Esophagus muscularis mucosa (tissue), 4 donors: ENCODE measurements around the gene RHBDD2. TPM values are rescaled to one million over a fixed set of nuclear protein-coding genes. Genes with fewer than 3 reads are reported as not detected.
"Not testable (repeated sequence)": the region's sequence is repeated elsewhere in the genome, so short reads cannot be mapped to it uniquely, and the experiment has no call there.

Source experiments
- DNase-seq: peaks from one replicate; pipeline ENCODE4 v3.0.0-alpha.2; 2017; ENCODE audit errors: extremely low spot score
- H3K27ac ChIP-seq, 4 donors: fragments of 200-600 bp; sonication (generic); replicated peaks in 1 of 4; 1 replicate in 3 of 4; 2 replicates in 1 of 4; pipeline ENCODE4 v1.5.1; 2016 to 2019; ENCODE audit warnings: mild to moderate bottlenecking in 1 of 4
- H3K27me3 ChIP-seq, 4 donors: fragments of 200-600 bp; sonication (generic); one replicate each; pipeline versions ENCODE4 v1.5.1 to v1.6.0; 2016 to 2019
- H3K36me3 ChIP-seq, 4 donors: fragments of 200-600 bp; sonication (generic); one replicate each; pipeline ENCODE4 v1.5.1; 2016 to 2019
- H3K4me1 ChIP-seq, 4 donors: fragments of 200-600 bp; sonication (generic); one replicate each; pipeline ENCODE4 v1.5.1; 2016 to 2019
- H3K4me3 ChIP-seq, 4 donors: fragments of 200-600 bp; sonication (generic); 1 replicate in 2 of 4; 2 replicates in 2 of 4; pipeline ENCODE4 v1.5.1; 2016 to 2019; ENCODE audit warnings: mild to moderate bottlenecking in 4 of 4, moderate library complexity in 1 of 4
- H3K9me3 ChIP-seq, 4 donors: fragments of 200-600 bp; sonication (generic); 1 replicate in 3 of 4; 2 replicates in 1 of 4; pipeline ENCODE4 v1.5.1; 2016 to 2019
- EP300 ChIP-seq: sonication (generic); formaldehyde crosslinking; IDR thresholded peaks from one replicate; pipeline ENCODE4 v1.6.1; 2017; ENCODE audit warnings: antibody characterized with exemption
- POLR2A ChIP-seq: fragments of 450-650 bp; IDR thresholded peaks from one replicate; pipeline ENCODE4 v1.6.1; 2017; ENCODE audit warnings: antibody characterized with exemption, moderate library complexity, mild to moderate bottlenecking, low read depth
- POLR2AphosphoS5 ChIP-seq, 2 donors: sonication (generic); formaldehyde crosslinking; IDR thresholded peaks; one replicate each; pipeline ENCODE4 v1.6.1; 2017; ENCODE audit warnings: antibody characterized with exemption in 2 of 2
- whole genome bisulfite sequencing: methylation state at CpG from one replicate; pipeline ENCODE4 v1.1.5; 2018; 5-methylcytosine and 5-hydroxymethylcytosine counted together
- intact Hi-C: fragments of 100-400 bp; cut with DNase I; formaldehyde crosslinking; loops from one replicate; pipeline ENCODE4 v1.15.1; 2023
- total RNA-seq, 4 donors: library from RNA; depleted of rRNA; stranded (reverse); fragments of >200 nt; gene quantifications; one replicate each; pipeline versions ENCODE4 v1.1.0 to v1.2.1, GENCODE V29; 2016
- TF ChIP-seq, protein P1 (sequence below), 3 experiments: fragments of 200-600 bp in 2 of 3; fragments of 450-650 bp in 1 of 3; sonication (generic) in 2 of 3; IDR thresholded peaks; one replicate each; pipeline ENCODE4 v1.5.1; 2017 to 2019; ENCODE audit warnings: antibody characterized with exemption in 3 of 3, mild to moderate bottlenecking in 2 of 3, moderate library complexity in 1 of 3

RHBDD2 gene
- total RNA-seq, 4 donors from 2014 or later = 19.1 to 40.2 (median 32.6) TPM

DNA sequence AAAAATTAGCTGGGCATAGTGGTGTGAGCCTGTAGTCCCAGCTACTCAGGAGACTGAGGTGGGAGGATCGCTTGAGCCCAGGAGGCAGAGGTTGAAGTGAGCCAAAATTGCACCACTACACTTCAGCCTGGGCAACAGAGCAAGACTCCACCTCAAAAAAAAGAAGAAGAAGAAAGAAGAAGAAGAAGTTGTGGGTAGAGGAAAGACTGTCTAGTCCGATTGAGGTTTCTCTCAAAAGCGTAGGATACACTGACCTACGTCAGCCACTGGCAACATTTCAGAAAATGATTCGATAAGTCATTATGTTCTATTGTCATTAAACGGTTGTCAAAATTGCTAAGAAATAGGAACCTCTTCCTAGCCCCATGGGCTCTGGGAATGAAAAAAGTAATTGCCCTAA lies 22.3 kb upstream of the RHBDD2 start:
- Histone ChIP-seq H3K27ac (no peak overlapping the region), H3K27me3 (no peaks in the 10 kb centered on the region), H3K4me3 (no peak overlapping the region), H3K9me3 (no peaks in the 10 kb centered on the region), H3K36me3 (no peaks in the 10 kb centered on the region), H3K4me1 (no peaks in the 10 kb centered on the region)
- WGBS = 83% methylated on average over 6 of the region's 6 CpGs
- intact Hi-C loops = no loop called here
- DNase-seq = no peak
- TF ChIP-seq POLR2A (no peak), EP300 (no peak), POLR2AphosphoS5 (IDR thresholded peaks at IDR 0.05) (no peak)
- TF ChIP-seq, protein P1, sequence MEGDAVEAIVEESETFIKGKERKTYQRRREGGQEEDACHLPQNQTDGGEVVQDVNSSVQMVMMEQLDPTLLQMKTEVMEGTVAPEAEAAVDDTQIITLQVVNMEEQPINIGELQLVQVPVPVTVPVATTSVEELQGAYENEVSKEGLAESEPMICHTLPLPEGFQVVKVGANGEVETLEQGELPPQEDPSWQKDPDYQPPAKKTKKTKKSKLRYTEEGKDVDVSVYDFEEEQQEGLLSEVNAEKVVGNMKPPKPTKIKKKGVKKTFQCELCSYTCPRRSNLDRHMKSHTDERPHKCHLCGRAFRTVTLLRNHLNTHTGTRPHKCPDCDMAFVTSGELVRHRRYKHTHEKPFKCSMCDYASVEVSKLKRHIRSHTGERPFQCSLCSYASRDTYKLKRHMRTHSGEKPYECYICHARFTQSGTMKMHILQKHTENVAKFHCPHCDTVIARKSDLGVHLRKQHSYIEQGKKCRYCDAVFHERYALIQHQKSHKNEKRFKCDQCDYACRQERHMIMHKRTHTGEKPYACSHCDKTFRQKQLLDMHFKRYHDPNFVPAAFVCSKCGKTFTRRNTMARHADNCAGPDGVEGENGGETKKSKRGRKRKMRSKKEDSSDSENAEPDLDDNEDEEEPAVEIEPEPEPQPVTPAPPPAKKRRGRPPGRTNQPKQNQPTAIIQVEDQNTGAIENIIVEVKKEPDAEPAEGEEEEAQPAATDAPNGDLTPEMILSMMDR (IDR thresholded peaks at IDR 0.05) = no peak

GRCh38 chr7:75858410-75858809 lies 20.4 kb upstream of the RHBDD2 start:
- TF ChIP-seq EP300 = no peak
- TF ChIP-seq, protein P1 (IDR thresholded peaks at IDR 0.05) = no peak
- TF ChIP-seq POLR2A = no peak
- no peak for TF ChIP-seq POLR2AphosphoS5 (IDR thresholded peaks at IDR 0.05)
- intact Hi-C loops = no loop called here
- no peak overlapping the region for H3K27ac ChIP-seq
- no peaks in the 10 kb centered on the region for H3K36me3 ChIP-seq
- H3K27me3 ChIP-seq = no peaks in the 10 kb centered on the region
- H3K4me1 ChIP-seq = no peaks in the 10 kb centered on the region
- DNase-seq = no peak
- no peaks in the 10 kb centered on the region for H3K9me3 ChIP-seq
- H3K4me3 ChIP-seq = no peak overlapping the region

- Histone ChIP-seq H3K36me3 (no peaks in the 10 kb centered on the region), H3K27ac (peak overlapping the region in 2 of 4 donors; percentile 6 to 39), H3K4me3 (no peak overlapping the region), H3K9me3 (no peaks in the 10 kb centered on the region), H3K27me3 (peaks cover 0 to 5% (median 0%) of the 10 kb centered on the region in 4 donors), H3K4me1 (peaks cover 5 to 7% (median 6%) of the 10 kb centered on the region in 4 donors)
- no peak for DNase-seq
- TF ChIP-seq POLR2A = no peak
- no peak for TF ChIP-seq POLR2AphosphoS5 (IDR thresholded peaks at IDR 0.05)
- TF ChIP-seq, protein P1 (IDR thresholded peaks at IDR 0.05) = no peak
- TF ChIP-seq EP300 = no peak
- 52% methylated on average over 4 of the region's 4 CpGs for WGBS
- intact Hi-C loops = no loop called here
Observed at GRCh38 chr7:75861636-75862035, 17.2 kb upstream of the RHBDD2 start.

DNA sequence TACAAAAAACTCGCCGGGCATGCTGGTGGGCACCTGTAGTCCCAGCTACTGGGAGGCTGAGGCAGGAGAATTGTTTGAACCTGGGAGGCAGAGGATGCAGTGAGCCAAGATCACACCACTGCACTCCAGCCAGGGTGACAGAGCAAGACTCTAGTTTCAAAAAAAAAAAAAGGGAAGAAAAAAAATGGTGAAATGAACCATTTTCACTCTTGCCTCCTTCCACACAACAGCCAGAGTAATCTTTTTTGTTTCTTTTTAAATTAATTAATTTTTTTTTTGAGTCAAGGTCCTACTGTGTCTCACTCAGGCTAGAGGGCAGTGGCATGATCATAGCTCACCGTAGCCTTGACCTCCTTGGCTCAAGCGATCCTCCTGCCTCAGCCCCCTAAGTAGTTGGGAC lies 14.6 kb upstream of the RHBDD2 start:
- H3K4me1 ChIP-seq, H3K4me3 ChIP-seq, H3K36me3 ChIP-seq, H3K27ac ChIP-seq, DNase-seq, intact Hi-C loops, H3K27me3 ChIP-seq, H3K9me3 ChIP-seq: not testable (repeated sequence)
- WGBS = 93% methylated on average over 4 of the region's 4 CpGs

- no peaks in the 10 kb centered on the region for H3K9me3 ChIP-seq
- H3K4me3 ChIP-seq = no peak overlapping the region
- no peaks in the 10 kb centered on the region for H3K36me3 ChIP-seq
- H3K4me1 ChIP-seq = peaks cover 6 to 10% (median 9%) of the 10 kb centered on the region in 4 donors
- peaks cover 0 to 9% (median 0%) of the 10 kb centered on the region in 4 donors for H3K27me3 ChIP-seq
- intact Hi-C loops = loop anchor here (2.0 kb wide), 1 partner anchor 155 kb away; no protein-coding TSS in a partner anchor
- WGBS = 56% methylated on average over 5 of the region's 5 CpGs
- DNase-seq = no peak
- TF ChIP-seq, protein P1 (IDR thresholded peaks at IDR 0.05) = no peak
- TF ChIP-seq EP300 (no peak), POLR2AphosphoS5 (IDR thresholded peaks at IDR 0.05) (no peak), POLR2A (no peak)
- no peak overlapping the region for H3K27ac ChIP-seq
Observed at GRCh38 chr7:75866114-75866488, 12.7 kb upstream of the RHBDD2 start.
